ENCODE data around the gene POLR1F.
"Not testable (repeated sequence)": the region's sequence is repeated elsewhere in the genome, so short reads cannot be mapped to it uniquely, and the experiment has no call there.

POLR1F gene

GRCh38 chr7:19689130-19689529 lies 19.7 kb downstream of the POLR1F start:
- not testable (repeated sequence) for H3K14ac ChIP-seq (ENCODE audit: low read length); H3K36me3 ChIP-seq (replicated peaks in 1 of 2; ENCODE audit: control insufficient read depth in 2 of 2, insufficient read depth in 2 of 2, low read length in 2 of 2); H4K91ac ChIP-seq (ENCODE audit: low read depth, low read length, poor library complexity); H2BK15ac ChIP-seq (ENCODE audit: low read length); H2AFZ ChIP-seq (ENCODE audit: low read length); H3K9me3 ChIP-seq (replicated peaks in 1 of 2; ENCODE audit: control insufficient read depth in 2 of 2, insufficient read depth in 1 of 2, low read depth in 1 of 2, low read length in 2 of 2); H3K4ac ChIP-seq (ENCODE audit: low read length); H3K4me1 ChIP-seq (ENCODE audit: control insufficient read depth in 2 of 2, insufficient read depth in 1 of 2, low read depth in 1 of 2, low read length in 2 of 2); H2BK120ac ChIP-seq (ENCODE audit: low read depth, low read length); H4K8ac ChIP-seq (ENCODE audit: low read depth, low read length); DNase-seq (ENCODE audit: low spot score); H3K4me3 ChIP-seq (ENCODE audit: low read length in 2 of 2); H2BK12ac ChIP-seq (ENCODE audit: low read length); H3K27ac ChIP-seq (replicated peaks; ENCODE audit: low read length); H3K4me2 ChIP-seq (ENCODE audit: insufficient read depth, low read length, poor library complexity, severe bottlenecking); H2AK5ac ChIP-seq (ENCODE audit: low read depth, low read length); H3K23ac ChIP-seq (ENCODE audit: low read depth, low read length, poor library complexity); H2BK5ac ChIP-seq (ENCODE audit: low read length); H3K9ac ChIP-seq (ENCODE audit: low read depth, low read length, poor library complexity); H3K18ac ChIP-seq (ENCODE audit: low read length); H3K79me1 ChIP-seq (ENCODE audit: low read depth, low read length); H3K27me3 ChIP-seq (ENCODE audit: control insufficient read depth in 3 of 3, insufficient read depth in 3 of 3, low read depth in 1 of 3, low read length in 3 of 3)
- no CpG with 5 or more reads among the region's 12 CpGs for WGBS, 2 donors (ENCODE audit: extremely low coverage in 2 of 2, insufficient read length in 2 of 2, insufficient replicate concordance in 1 of 2)

DNA sequence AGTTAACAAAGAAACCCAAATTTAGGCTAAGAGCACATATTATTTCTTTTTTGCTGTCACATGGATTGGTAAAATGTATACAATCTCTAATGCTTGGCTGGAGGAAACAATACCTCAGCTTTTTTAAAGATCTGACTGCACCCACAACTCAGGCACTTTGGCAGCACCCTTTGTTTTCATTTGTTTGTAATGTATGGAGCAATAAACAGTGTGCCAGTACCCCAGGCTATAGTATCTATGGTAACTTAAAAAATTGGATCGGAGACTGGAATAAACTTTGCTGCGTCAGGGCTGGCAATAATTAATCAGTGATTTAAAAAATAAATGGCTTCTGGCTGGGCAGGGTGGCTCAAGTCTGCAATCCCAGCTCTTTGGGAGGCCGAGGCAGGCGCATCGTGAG lies 27.2 kb downstream of the POLR1F start:
- Histone ChIP-seq H4K91ac (ENCODE audit: low read depth, low read length, poor library complexity) (no peak overlapping the region), H2AFZ (ENCODE audit: low read length) (no peak overlapping the region), H3K9me3 (replicated peaks in 1 of 2; ENCODE audit: control insufficient read depth in 2 of 2, insufficient read depth in 1 of 2, low read depth in 1 of 2, low read length in 2 of 2) (no peaks in the 10 kb centered on the region), H3K18ac (ENCODE audit: low read length) (no peak overlapping the region), H3K27me3 (ENCODE audit: control insufficient read depth in 3 of 3, insufficient read depth in 3 of 3, low read depth in 1 of 3, low read length in 3 of 3) (no peaks in the 10 kb centered on the region), H3K14ac (ENCODE audit: low read length) (no peak overlapping the region), H2BK12ac (ENCODE audit: low read length) (no peak overlapping the region), H3K79me1 (ENCODE audit: low read depth, low read length) (no peaks in the 10 kb centered on the region), H2BK15ac (ENCODE audit: low read length) (no peak overlapping the region), H2AK5ac (ENCODE audit: low read depth, low read length) (no peak overlapping the region), H3K9ac (ENCODE audit: low read depth, low read length, poor library complexity) (no peak overlapping the region), H3K4me3 (ENCODE audit: low read length in 2 of 2) (no peak overlapping the region), H3K4ac (ENCODE audit: low read length) (no peak overlapping the region), H3K27ac (replicated peaks; ENCODE audit: low read length) (no peak overlapping the region), H2BK120ac (ENCODE audit: low read depth, low read length) (no peak overlapping the region), H3K36me3 (replicated peaks in 1 of 2; ENCODE audit: control insufficient read depth in 2 of 2, insufficient read depth in 2 of 2, low read length in 2 of 2) (no peaks in the 10 kb centered on the region), H3K23ac (ENCODE audit: low read depth, low read length, poor library complexity) (no peak overlapping the region), H4K8ac (ENCODE audit: low read depth, low read length) (no peak overlapping the region), H3K4me2 (ENCODE audit: insufficient read depth, low read length, poor library complexity, severe bottlenecking) (no peak overlapping the region), H3K4me1 (ENCODE audit: control insufficient read depth in 2 of 2, insufficient read depth in 1 of 2, low read depth in 1 of 2, low read length in 2 of 2) (no peaks in the 10 kb centered on the region), H2BK5ac (ENCODE audit: low read length) (no peak overlapping the region)
- WGBS, 2 donors (ENCODE audit: extremely low coverage in 2 of 2, insufficient read length in 2 of 2, insufficient replicate concordance in 1 of 2): no CpG with 5 or more reads among the region's 5 CpGs
- no peak for DNase-seq (ENCODE audit: low spot score)

DNA sequence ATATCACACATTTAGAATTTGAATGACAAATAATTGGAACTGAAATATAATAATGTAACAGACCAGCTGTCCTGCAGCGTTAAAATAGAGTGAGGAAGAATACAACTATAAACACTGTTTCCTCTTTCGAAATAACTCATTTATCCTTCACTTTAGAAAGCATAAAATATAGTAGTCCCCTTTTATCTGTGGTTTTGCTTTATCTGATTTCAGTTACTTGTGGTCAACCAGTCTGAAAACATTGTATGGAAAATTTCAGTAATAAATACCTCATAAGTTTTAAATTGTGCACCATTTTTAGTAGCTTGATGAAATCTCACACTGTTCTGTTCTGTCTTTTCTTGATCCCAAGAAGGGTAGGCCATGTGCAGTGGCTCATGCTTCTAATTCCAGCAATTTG lies 31.7 kb downstream of the POLR1F start:
- Histone ChIP-seq H2BK15ac (ENCODE audit: low read length) (no peak overlapping the region), H3K27me3 (ENCODE audit: control insufficient read depth in 3 of 3, insufficient read depth in 3 of 3, low read depth in 1 of 3, low read length in 3 of 3) (no peaks in the 10 kb centered on the region), H4K91ac (ENCODE audit: low read depth, low read length, poor library complexity) (no peak overlapping the region), H3K79me1 (ENCODE audit: low read depth, low read length) (no peaks in the 10 kb centered on the region), H3K4me3 (ENCODE audit: low read length in 2 of 2) (no peak overlapping the region), H3K14ac (ENCODE audit: low read length) (no peak overlapping the region), H3K4ac (ENCODE audit: low read length) (no peak overlapping the region), H3K9ac (ENCODE audit: low read depth, low read length, poor library complexity) (no peak overlapping the region), H3K18ac (ENCODE audit: low read length) (no peak overlapping the region), H2AFZ (ENCODE audit: low read length) (no peak overlapping the region), H3K27ac (replicated peaks; ENCODE audit: low read length) (no peak overlapping the region), H3K4me1 (ENCODE audit: control insufficient read depth in 2 of 2, insufficient read depth in 1 of 2, low read depth in 1 of 2, low read length in 2 of 2) (no peaks in the 10 kb centered on the region), H3K9me3 (replicated peaks in 1 of 2; ENCODE audit: control insufficient read depth in 2 of 2, insufficient read depth in 1 of 2, low read depth in 1 of 2, low read length in 2 of 2) (no peaks in the 10 kb centered on the region), H3K36me3 (replicated peaks in 1 of 2; ENCODE audit: control insufficient read depth in 2 of 2, insufficient read depth in 2 of 2, low read length in 2 of 2) (no peaks in the 10 kb centered on the region), H2BK120ac (ENCODE audit: low read depth, low read length) (no peak overlapping the region), H3K4me2 (ENCODE audit: insufficient read depth, low read length, poor library complexity, severe bottlenecking) (no peak overlapping the region), H4K8ac (ENCODE audit: low read depth, low read length) (no peak overlapping the region), H2AK5ac (ENCODE audit: low read depth, low read length) (no peak overlapping the region), H2BK12ac (ENCODE audit: low read length) (no peak overlapping the region), H3K23ac (ENCODE audit: low read depth, low read length, poor library complexity) (no peak overlapping the region), H2BK5ac (ENCODE audit: low read length) (no peak overlapping the region)
- no peak for DNase-seq (ENCODE audit: low spot score)
- WGBS, 2 donors (ENCODE audit: extremely low coverage in 2 of 2, insufficient read length in 2 of 2, insufficient replicate concordance in 1 of 2): no CpG with 5 or more reads among the region's 2 CpGs

DNA sequence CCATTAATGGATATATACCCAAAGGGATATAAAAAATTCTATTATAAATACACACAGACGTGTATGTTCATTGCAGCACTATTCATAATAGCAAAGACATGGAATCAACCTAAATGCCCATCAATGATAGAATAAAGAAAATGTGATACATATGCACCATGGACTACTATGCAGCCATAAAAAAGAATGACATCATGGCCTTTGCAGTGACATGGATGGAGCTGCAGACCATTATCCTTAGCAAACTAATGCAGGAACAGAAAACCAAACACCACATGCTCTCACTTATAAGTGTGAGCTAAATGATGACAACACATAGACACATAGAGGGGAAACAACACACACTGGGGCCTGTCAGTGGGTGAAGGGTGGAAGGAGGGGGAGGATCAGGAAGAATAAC lies 33.0 kb downstream of the POLR1F start:
- H4K8ac ChIP-seq (ENCODE audit: low read depth, low read length): no peak overlapping the region
- no peak overlapping the region for H2BK12ac ChIP-seq (ENCODE audit: low read length)
- no peak overlapping the region for H3K14ac ChIP-seq (ENCODE audit: low read length)
- no peak overlapping the region for H2BK120ac ChIP-seq (ENCODE audit: low read depth, low read length)
- no peak overlapping the region for H3K4me3 ChIP-seq (ENCODE audit: low read length in 2 of 2)
- no peak overlapping the region for H3K4me2 ChIP-seq (ENCODE audit: insufficient read depth, low read length, poor library complexity, severe bottlenecking)
- H2BK5ac ChIP-seq (ENCODE audit: low read length): no peak overlapping the region
- H3K23ac ChIP-seq (ENCODE audit: low read depth, low read length, poor library complexity): no peak overlapping the region
- no peak overlapping the region for H3K4ac ChIP-seq (ENCODE audit: low read length)
- no peak overlapping the region for H3K27ac ChIP-seq (replicated peaks; ENCODE audit: low read length)
- no CpG with 5 or more reads among the region's 1 CpG for WGBS, 2 donors (ENCODE audit: extremely low coverage in 2 of 2, insufficient read length in 2 of 2, insufficient replicate concordance in 1 of 2)
- H4K91ac ChIP-seq (ENCODE audit: low read depth, low read length, poor library complexity): no peak overlapping the region
- no peak overlapping the region for H2AK5ac ChIP-seq (ENCODE audit: low read depth, low read length)
- no peaks in the 10 kb centered on the region for H3K9me3 ChIP-seq (replicated peaks in 1 of 2; ENCODE audit: control insufficient read depth in 2 of 2, insufficient read depth in 1 of 2, low read depth in 1 of 2, low read length in 2 of 2)
- H3K79me1 ChIP-seq (ENCODE audit: low read depth, low read length): no peaks in the 10 kb centered on the region
- H3K9ac ChIP-seq (ENCODE audit: low read depth, low read length, poor library complexity): no peak overlapping the region
- H3K4me1 ChIP-seq (ENCODE audit: control insufficient read depth in 2 of 2, insufficient read depth in 1 of 2, low read depth in 1 of 2, low read length in 2 of 2): no peaks in the 10 kb centered on the region
- no peak overlapping the region for H2AFZ ChIP-seq (ENCODE audit: low read length)
- H2BK15ac ChIP-seq (ENCODE audit: low read length): no peak overlapping the region
- DNase-seq (ENCODE audit: low spot score): no peak
- no peaks in the 10 kb centered on the region for H3K36me3 ChIP-seq (replicated peaks in 1 of 2; ENCODE audit: control insufficient read depth in 2 of 2, insufficient read depth in 2 of 2, low read length in 2 of 2)
- no peak overlapping the region for H3K18ac ChIP-seq (ENCODE audit: low read length)
- no peaks in the 10 kb centered on the region for H3K27me3 ChIP-seq (ENCODE audit: control insufficient read depth in 3 of 3, insufficient read depth in 3 of 3, low read depth in 1 of 3, low read length in 3 of 3)
